CD4-positive, alpha-beta memory T cell (primary cell): Measurements from ENCODE around the gene ZNF778. TPM values are rescaled to one million over a fixed set of nuclear protein-coding genes. Genes with fewer than 3 reads are reported as not detected.

Experiments used
- CTCF ChIA-PET: fragments of 350-600 bp; sonication (Branson Sonifier 250); formaldehyde crosslinking; loops from one replicate; lab custom pipeline; 2021; ENCODE audit warnings: inconsistent platforms; ENCODE audit not compliant: partially characterized antibody; lab: Charles Lee
- POLR2A ChIA-PET: fragments of 350-600 bp; sonication (Branson Sonifier 250); formaldehyde crosslinking; loops from one replicate; lab custom pipeline; 2021; ENCODE audit not compliant: partially characterized antibody; lab: Charles Lee
- DNase-seq, 5 donors: peaks; one replicate each; pipeline versions ENCODE4 v3.0.0 to v3.0.0-alpha.2; 2020 to 2022; ENCODE audit warnings: mixed read lengths in 1 of 5
- H3K27ac ChIP-seq: one replicate; pipeline ENCODE4 v1.7.0; 2013; ENCODE audit warnings: low read depth, low read length
- H3K27me3 ChIP-seq: 2 replicates; pipeline ENCODE4 v1.7.0; 2013; ENCODE audit warnings: mild to moderate bottlenecking, low read length, moderate library complexity; ENCODE audit not compliant: insufficient read depth
- H3K36me3 ChIP-seq: 2 replicates; pipeline ENCODE4 v1.7.0; 2013; ENCODE audit warnings: mild to moderate bottlenecking, low read length, moderate library complexity; ENCODE audit not compliant: insufficient read depth
- H3K4me1 ChIP-seq: 2 replicates; pipeline ENCODE4 v1.7.0; 2013; ENCODE audit warnings: mild to moderate bottlenecking, low read length, moderate library complexity; ENCODE audit not compliant: insufficient read depth
- H3K4me3 ChIP-seq, 2 donors: one replicate each; pipeline ENCODE4 v1.7.0; 2013; ENCODE audit warnings: low read length in 2 of 2, mild to moderate bottlenecking in 1 of 2
- H3K9me3 ChIP-seq, 2 donors: one replicate each; pipeline ENCODE4 v1.7.0; 2013; ENCODE audit warnings: low read length in 2 of 2, control low read depth in 1 of 2; ENCODE audit not compliant: control insufficient read depth in 1 of 2
- H3K27ac Mint-ChIP-seq, 7 donors: one replicate each; pipeline ENCODE4 v1.8.0; 2020 to 2021; ENCODE audit warnings: mixed read lengths in 7 of 7, mild to moderate bottlenecking in 6 of 7, inconsistent platforms in 3 of 7, moderate library complexity in 3 of 7
- H3K27me3 Mint-ChIP-seq, 2 donors: one replicate each; pipeline ENCODE4 v1.8.0; 2020 to 2021; ENCODE audit warnings: mixed read lengths in 2 of 2
- H3K36me3 Mint-ChIP-seq, 2 donors: one replicate each; pipeline ENCODE4 v1.8.0; 2020 to 2021; ENCODE audit warnings: mixed read lengths in 2 of 2, inconsistent platforms in 1 of 2, mild to moderate bottlenecking in 1 of 2
- H3K4me1 Mint-ChIP-seq, 4 donors: one replicate each; pipeline ENCODE4 v1.8.0; 2020 to 2021; ENCODE audit warnings: mixed read lengths in 4 of 4, mild to moderate bottlenecking in 1 of 4
- H3K4me3 Mint-ChIP-seq, 8 donors: one replicate each; pipeline ENCODE4 v1.8.0; 2020 to 2021; ENCODE audit warnings: mixed read lengths in 8 of 8, mild to moderate bottlenecking in 7 of 8, moderate library complexity in 6 of 8, inconsistent platforms in 3 of 8
- H3K9me3 Mint-ChIP-seq, 8 donors: one replicate each; pipeline ENCODE4 v1.8.0; 2020 to 2021; ENCODE audit warnings: mixed read lengths in 8 of 8, mild to moderate bottlenecking in 5 of 8, inconsistent platforms in 3 of 8, moderate library complexity in 1 of 8
- intact Hi-C: fragments of 100-400 bp; cut with micrococcal nuclease; formaldehyde crosslinking; loops from one replicate; pipeline ENCODE4 v1.15.1; 2023
- polyA plus RNA-seq, 2 donors: library from polyadenylated mRNA; unstranded; fragments of 300-500 nt; fragmentation: Illumina TruSeq; gene quantifications; one replicate each; pipeline ENCODE4 v1.2.3, GENCODE V29; 2021
- total RNA-seq, 2 experiments: library from RNA; stranded (reverse); gene quantifications; one replicate each; pipeline ENCODE4 v1.2.3, GENCODE V29; 2021

Gene ZNF778
- total and polyA plus RNA-seq, 4 experiments from 2014 or later: 1.0 to 15.9 (median 8.8) TPM

- no peaks in the 10 kb centered on the region for H3K4me1 ChIP-seq
Observed at GRCh38 chr16:89232107-89232506, 14.6 kb downstream of the ZNF778 start.

GRCh38 chr16:89233678-89234490 is 16.4 kb downstream of the ZNF778 start:
- ChIA-PET POLR2A (no interaction called here), CTCF (no interaction called here)
- H3K27me3 ChIP-seq: no peaks in the 10 kb centered on the region
- no peaks in the 10 kb centered on the region for H3K27me3 Mint-ChIP-seq
- H3K9me3 Mint-ChIP-seq: peaks cover 0 to 8% (median 3%) of the 10 kb centered on the region in 8 donors
- H3K4me3 ChIP-seq: no peak overlapping the region
- intact Hi-C loops: no loop called here
- H3K36me3 Mint-ChIP-seq: peaks cover 28 to 30% of the 10 kb centered on the region in 2 donors
- peaks cover 20% of the 10 kb centered on the region for H3K36me3 ChIP-seq
- H3K27ac Mint-ChIP-seq: peak overlapping the region in 1 of 7 donors; percentile 29
- peaks cover 0 to 3% (median 0%) of the 10 kb centered on the region in 4 donors for H3K4me1 Mint-ChIP-seq
- no peak for DNase-seq
- no peak overlapping the region for H3K27ac ChIP-seq
- H3K4me1 ChIP-seq: no peaks in the 10 kb centered on the region
- peaks cover 3% of the 10 kb centered on the region in 2 donors for H3K9me3 ChIP-seq
- H3K4me3 Mint-ChIP-seq: no peak overlapping the region

More at GRCh38 chr16:89232107-89232506, 14.6 kb downstream of the ZNF778 start:
- no peak for DNase-seq
- intact Hi-C loops: no loop called here
- H3K27ac ChIP-seq: no peak overlapping the region
- Mint-ChIP-seq H3K36me3 (peaks cover 44 to 48% of the 10 kb centered on the region in 2 donors), H3K4me1 (no peaks in the 10 kb centered on the region), H3K27ac (no peak overlapping the region), H3K4me3 (no peak overlapping the region), H3K9me3 (peaks cover 0 to 23% (median 15%) of the 10 kb centered on the region in 8 donors), H3K27me3 (no peaks in the 10 kb centered on the region)
- peaks cover 30% of the 10 kb centered on the region for H3K36me3 ChIP-seq
- H3K9me3 ChIP-seq: peaks cover 8 to 20% of the 10 kb centered on the region in 2 donors
- no peak overlapping the region for H3K4me3 ChIP-seq
- ChIA-PET CTCF (no interaction called here), POLR2A (no interaction called here)
- no peaks in the 10 kb centered on the region for H3K27me3 ChIP-seq

GRCh38 chr16:89237733-89238132 is 20.2 kb downstream of the ZNF778 start:
- H3K27me3 ChIP-seq: no peaks in the 10 kb centered on the region
- peak overlapping the region in 2 of 7 donors; percentile 47 to 65 for H3K27ac Mint-ChIP-seq
- H3K4me3 ChIP-seq: no peak overlapping the region
- ChIA-PET POLR2A (no interaction called here), CTCF (no interaction called here)
- intact Hi-C loops: no loop called here
- peaks cover 11 to 15% of the 10 kb centered on the region in 2 donors for H3K36me3 Mint-ChIP-seq
- H3K27me3 Mint-ChIP-seq: no peaks in the 10 kb centered on the region
- H3K4me3 Mint-ChIP-seq: peak overlapping the region in 1 of 8 donors; percentile 15
- DNase-seq: no peak
- no peak overlapping the region for H3K27ac ChIP-seq
- no peaks in the 10 kb centered on the region for H3K9me3 Mint-ChIP-seq
- peaks cover 6 to 20% (median 11%) of the 10 kb centered on the region in 4 donors for H3K4me1 Mint-ChIP-seq
- no peaks in the 10 kb centered on the region for H3K9me3 ChIP-seq
- no peaks in the 10 kb centered on the region for H3K36me3 ChIP-seq
- peaks cover 13% of the 10 kb centered on the region for H3K4me1 ChIP-seq

GRCh38 chr16:89241187-89242007 is 23.9 kb downstream of the ZNF778 start:
- DNase-seq: peak; percentile 92 to 97 (median 93)
- peak overlapping the region; percentile 90 to 98 (median 96) for H3K4me3 Mint-ChIP-seq
- Histone ChIP-seq H3K27ac (peak overlapping the region; percentile 91), H3K9me3 (no peaks in the 10 kb centered on the region), H3K4me1 (peaks cover 13% of the 10 kb centered on the region), H3K27me3 (no peaks in the 10 kb centered on the region), H3K36me3 (no peaks in the 10 kb centered on the region), H3K4me3 (peak overlapping the region; percentile 73 to 80)
- H3K27ac Mint-ChIP-seq: peak overlapping the region; percentile 95 to 100 (median 99)
- peaks cover 8 to 36% (median 18%) of the 10 kb centered on the region in 4 donors for H3K4me1 Mint-ChIP-seq
- ChIA-PET CTCF (interaction anchor here (0.7 to 3.3 kb wide), 10 partner anchors 24 to 323 kb away, joined by 3 to 19 read pairs (median 4); partner anchors contain the start of genes SPG7 and ZNF778), POLR2A (interaction anchor here (0.9 to 3.0 kb wide), 12 partner anchors 24 to 632 kb away, joined by 3 to 17 read pairs (median 4); partner anchors contain the start of genes APRT, SPG7, TCF25 and ZNF778)
- no peaks in the 10 kb centered on the region for H3K9me3 Mint-ChIP-seq
- H3K27me3 Mint-ChIP-seq: no peaks in the 10 kb centered on the region
- intact Hi-C loops: loop anchor here (1.0 to 5.0 kb wide), 5 partner anchors 24 to 1289 kb away; partner anchors contain the start of genes ANKRD11, BANP, RPL13 and ZNF778
- H3K36me3 Mint-ChIP-seq: peaks cover 0 to 6% of the 10 kb centered on the region in 2 donors

- Mint-ChIP-seq H3K9me3 (no peaks in the 10 kb centered on the region), H3K4me3 (peak overlapping the region in 5 of 8 donors; percentile 13 to 53 (median 21)), H3K4me1 (peaks cover 9 to 38% (median 19%) of the 10 kb centered on the region in 4 donors), H3K27ac (peak overlapping the region; percentile 79 to 94 (median 82)), H3K27me3 (no peaks in the 10 kb centered on the region), H3K36me3 (peaks cover 0 to 6% of the 10 kb centered on the region in 2 donors)
- intact Hi-C loops: loop anchor here (5.0 kb wide), 1 partner anchor 1290 kb away; the partner anchor contains the start of gene BANP
- Histone ChIP-seq H3K27ac (no peak overlapping the region), H3K4me3 (no peak overlapping the region), H3K9me3 (no peaks in the 10 kb centered on the region), H3K36me3 (no peaks in the 10 kb centered on the region), H3K27me3 (no peaks in the 10 kb centered on the region), H3K4me1 (peaks cover 19% of the 10 kb centered on the region)
- POLR2A ChIA-PET: interaction anchor here (0.5 to 3.0 kb wide), 3 partner anchors 72 to 624 kb away, joined by 3 to 17 read pairs (median 3); no protein-coding TSS in a partner anchor
- CTCF ChIA-PET: no interaction called here
- no peak for DNase-seq
Observed at GRCh38 chr16:89242795-89243200, 25.3 kb downstream of the ZNF778 start.

- ChIA-PET POLR2A (interaction anchor here (0.8 kb wide), 1 partner anchor 318 kb away, joined by 3 read pairs; no protein-coding TSS in a partner anchor), CTCF (interaction anchor here (2.5 kb wide), 1 partner anchor 45 kb away, joined by 7 read pairs; no protein-coding TSS in a partner anchor)
- H3K27ac Mint-ChIP-seq: peak overlapping the region; percentile 36 to 94 (median 79)
- Histone ChIP-seq H3K4me3 (no peak overlapping the region), H3K9me3 (no peaks in the 10 kb centered on the region), H3K36me3 (no peaks in the 10 kb centered on the region), H3K27me3 (no peaks in the 10 kb centered on the region), H3K27ac (no peak overlapping the region), H3K4me1 (peaks cover 23% of the 10 kb centered on the region)
- H3K27me3 Mint-ChIP-seq: no peaks in the 10 kb centered on the region
- no peaks in the 10 kb centered on the region for H3K9me3 Mint-ChIP-seq
- DNase-seq: no peak
- peaks cover 0 to 6% of the 10 kb centered on the region in 2 donors for H3K36me3 Mint-ChIP-seq
- H3K4me1 Mint-ChIP-seq: peaks cover 8 to 38% (median 20%) of the 10 kb centered on the region in 4 donors
- H3K4me3 Mint-ChIP-seq: peak overlapping the region in 1 of 8 donors; percentile 43
- intact Hi-C loops: loop anchor here (5.0 kb wide), 1 partner anchor 1291 kb away; the partner anchor contains the start of gene BANP
Observed at GRCh38 chr16:89243664-89244063, 26.2 kb downstream of the ZNF778 start.
